Testis (tissue), 2 donors: ENCODE measurements around the gene RCC2.

ENCODE experiments used
- CTCF ChIP-seq, 3 experiments: fragments of 450-650 bp in 2 of 3; fragments of 200-600 bp in 1 of 3; sonication (generic) in 1 of 3; IDR thresholded peaks; one replicate each; pipeline ENCODE4 v1.5.1; 2016 to 2019; ENCODE audit warnings: antibody characterized with exemption in 3 of 3, mild to moderate bottlenecking in 2 of 3, moderate library complexity in 1 of 3
- POLR2A ChIP-seq: fragments of 450-650 bp; IDR thresholded peaks from one replicate; pipeline ENCODE4 v1.6.1; 2017; ENCODE audit warnings: antibody characterized with exemption, mild to moderate bottlenecking, moderate library complexity

DNA sequence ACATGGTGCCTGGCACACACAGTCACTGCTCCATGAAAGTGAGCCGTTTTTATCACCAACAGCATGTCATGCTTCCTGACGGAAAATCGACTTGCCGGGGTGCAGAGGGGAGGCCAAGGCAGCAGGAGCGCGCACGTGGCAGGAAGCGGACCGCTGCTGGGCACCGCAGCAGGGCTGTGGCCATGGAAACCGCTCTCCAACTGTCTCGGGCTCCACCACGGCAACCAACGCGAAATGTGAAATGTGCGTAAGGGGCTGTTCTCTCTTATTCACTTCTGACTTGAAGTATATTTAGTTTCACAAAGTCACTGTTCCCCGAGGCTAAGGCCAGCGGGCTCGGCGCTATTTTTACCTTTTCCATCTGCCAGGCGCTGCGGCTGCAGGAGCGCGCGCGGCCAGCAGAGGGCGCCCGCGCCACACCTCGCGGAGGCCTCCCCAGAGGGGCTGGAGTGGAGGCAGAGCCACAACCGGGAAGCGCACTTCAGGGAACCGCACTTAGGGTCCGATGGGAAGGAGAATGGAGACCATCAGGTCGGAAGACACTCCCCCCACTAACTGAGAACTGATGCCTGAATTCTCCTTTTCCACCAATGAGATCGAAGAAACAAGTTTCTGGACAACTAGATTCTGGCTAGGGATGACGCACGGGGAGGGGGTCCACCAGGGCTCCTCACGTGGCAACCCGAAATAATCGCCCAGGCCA is 19.7 kb downstream of the RCC2 start:
- TF ChIP-seq CTCF (IDR thresholded peaks at IDR 0.05) (peak; percentile 93 to 99 (median 96)), POLR2A (no peak)
